Gastrocnemius medialis (tissue), 4 donors: ENCODE results near the gene PTPRCAP. TPM values are rescaled to one million over a fixed set of nuclear protein-coding genes. Genes with fewer than 3 reads are reported as not detected.
"Not testable (repeated sequence)": the region's sequence is repeated elsewhere in the genome, so short reads cannot be mapped to it uniquely, and the experiment has no call there.

ENCODE experiments used
- ATAC-seq, 2 donors: fragments of 150-250 bp; one replicate each; pipeline ENCODE4 v1.9.1; 2016
- DNase-seq, 2 donors: peaks; one replicate each; pipeline ENCODE4 v3.0.0-alpha.2; 2019
- H3K27ac ChIP-seq, 4 donors: fragments of 200-600 bp; sonication (generic); 1 replicate in 1 of 4; 2 replicates in 3 of 4; pipeline ENCODE4 v1.5.1; 2016 to 2018; ENCODE audit warnings: mild to moderate bottlenecking in 2 of 4, moderate library complexity in 1 of 4
- H3K27me3 ChIP-seq, 3 donors: fragments of 200-600 bp; sonication (generic) in 2 of 3; 1 replicate in 1 of 3; 2 replicates in 2 of 3; pipeline versions ENCODE4 v1.5.1 to v1.6.0; 2016 to 2019; ENCODE audit warnings: mild to moderate bottlenecking in 1 of 3, moderate library complexity in 1 of 3
- H3K36me3 ChIP-seq, 2 donors: fragments of 200-600 bp; sonication (generic) in 1 of 2; one replicate each; pipeline ENCODE4 v1.5.1; 2017 to 2018
- H3K4me1 ChIP-seq, 2 donors: fragments of 200-600 bp; sonication (generic) in 1 of 2; one replicate each; pipeline ENCODE4 v1.5.1; 2016 to 2017; ENCODE audit warnings: mild to moderate bottlenecking in 2 of 2
- H3K4me3 ChIP-seq, 4 donors: fragments of 200-600 bp; sonication (generic) in 3 of 4; 1 replicate in 1 of 4; 2 replicates in 3 of 4; pipeline ENCODE4 v1.5.1; 2016 to 2019; ENCODE audit warnings: mild to moderate bottlenecking in 2 of 4
- H3K9me3 ChIP-seq, 3 donors: fragments of 200-600 bp; sonication (generic) in 2 of 3; 1 replicate in 1 of 3; 2 replicates in 2 of 3; pipeline ENCODE4 v1.5.1; 2016 to 2019
- CTCF ChIP-seq, 5 experiments: fragments of 450-650 bp in 3 of 5; fragments of 200-600 bp in 2 of 5; sonication (generic) in 2 of 5; IDR thresholded peaks in 4 of 5; conservative IDR thresholded peaks in 1 of 5; 1 replicate in 4 of 5; 2 replicates in 1 of 5; pipeline ENCODE4 v1.5.1; 2016 to 2019; ENCODE audit warnings: antibody characterized with exemption in 5 of 5, mild to moderate bottlenecking in 3 of 5, moderate library complexity in 3 of 5
- POLR2A ChIP-seq, 2 donors: fragments of 450-650 bp; IDR thresholded peaks; one replicate each; pipeline ENCODE4 v1.6.1; 2017; ENCODE audit warnings: antibody characterized with exemption in 2 of 2, mild to moderate bottlenecking in 2 of 2, moderate library complexity in 2 of 2
- in situ Hi-C, 4 donors: fragments of 200-750 bp; cut with MboI; loops; one replicate each; pipeline versions ENCODE4 v1.15.0 to v1.8.0; 2017; ENCODE audit warnings: low sequenced_read_pairs in 4 of 4
- intact Hi-C: fragments of 100-400 bp; cut with DNase I; formaldehyde crosslinking; loops from one replicate; pipeline ENCODE4 v1.15.1; 2023; ENCODE audit warnings: low total_unique reads
- total RNA-seq, 4 donors: library from RNA; depleted of rRNA; stranded (reverse); fragments of >200 nt; gene quantifications; one replicate each; pipeline versions ENCODE4 v1.1.0 to v1.2.3, GENCODE V29; 2016

PTPRCAP gene
- total RNA-seq, 4 donors from 2014 or later, result 0.47 to 1.5 (median 1.3) TPM

- Histone ChIP-seq H3K27ac (peak overlapping the region; percentile 79 to 96 (median 88)), H3K4me3 (peak overlapping the region; percentile 86 to 98 (median 94)), H3K27me3 (no peaks in the 10 kb centered on the region), H3K4me1 (peaks cover 15 to 23% of the 10 kb centered on the region in 2 donors), H3K36me3 (no peaks in the 10 kb centered on the region), H3K9me3 (no peaks in the 10 kb centered on the region)
- no peak for ATAC-seq
- DNase-seq, result no peak
- intact Hi-C loops (loop anchor here (5.0 kb wide), 1 partner anchor 41 kb away; the partner anchor contains the start of gene RPS6KB2), in situ Hi-C loops (no loop called here)
- TF ChIP-seq POLR2A (IDR thresholded peaks at IDR 0.05), result no peak
- no peak for TF ChIP-seq CTCF (IDR thresholded peaks at IDR 0.05 in 4 of 5, conservative IDR thresholded peaks at IDR 0.05 in 1 of 5)
Observed at GRCh38 chr11:67468456-67468758, 30.9 kb upstream of the PTPRCAP start.

- Histone ChIP-seq H3K4me3 (peak overlapping the region; percentile 86 to 98 (median 94)), H3K9me3 (no peaks in the 10 kb centered on the region), H3K27me3 (no peaks in the 10 kb centered on the region), H3K4me1 (peaks cover 15 to 23% of the 10 kb centered on the region in 2 donors), H3K36me3 (no peaks in the 10 kb centered on the region), H3K27ac (peak overlapping the region; percentile 79 to 96 (median 88))
- intact Hi-C loops (loop anchor here (5.0 kb wide), 1 partner anchor 41 kb away; the partner anchor contains the start of gene RPS6KB2), in situ Hi-C loops (no loop called here)
- ATAC-seq (no peak), DNase-seq (no peak)
- TF ChIP-seq CTCF (IDR thresholded peaks at IDR 0.05 in 4 of 5, conservative IDR thresholded peaks at IDR 0.05 in 1 of 5) (no peak), POLR2A (IDR thresholded peaks at IDR 0.05) (no peak)
Observed at GRCh38 chr11:67468056-67468455, 30.6 kb upstream of the PTPRCAP start.

GRCh38 chr11:67466962-67467771 lies 29.7 kb upstream of the PTPRCAP start:
- in situ Hi-C loops (no loop called here), intact Hi-C loops (loop anchor here (5.0 kb wide), 1 partner anchor 40 kb away; the partner anchor contains the start of gene RPS6KB2)
- H3K4me3 ChIP-seq, result no peak overlapping the region
- H3K4me1 ChIP-seq, result peaks cover 15 to 23% of the 10 kb centered on the region in 2 donors
- DNase-seq (no peak), ATAC-seq (no peak)
- H3K36me3 ChIP-seq, result no peaks in the 10 kb centered on the region
- no peak overlapping the region for H3K27ac ChIP-seq
- no peaks in the 10 kb centered on the region for H3K27me3 ChIP-seq
- TF ChIP-seq CTCF (IDR thresholded peaks at IDR 0.05 in 4 of 5, conservative IDR thresholded peaks at IDR 0.05 in 1 of 5) (no peak), POLR2A (IDR thresholded peaks at IDR 0.05) (no peak)
- no peaks in the 10 kb centered on the region for H3K9me3 ChIP-seq

- ATAC-seq (no peak), DNase-seq (no peak)
- intact Hi-C loops, result loop anchor here (5.0 kb wide), 1 partner anchor 39 kb away; the partner anchor contains the start of gene RPS6KB2
- no peaks in the 10 kb centered on the region for H3K27me3 ChIP-seq
- H3K36me3 ChIP-seq, result no peaks in the 10 kb centered on the region
- in situ Hi-C loops, result no loop called here
- H3K9me3 ChIP-seq, result no peaks in the 10 kb centered on the region
- H3K4me1 ChIP-seq, result peaks cover 15 to 23% of the 10 kb centered on the region in 2 donors
- no peak overlapping the region for H3K4me3 ChIP-seq
- TF ChIP-seq POLR2A (IDR thresholded peaks at IDR 0.05) (no peak), CTCF (IDR thresholded peaks at IDR 0.05 in 4 of 5, conservative IDR thresholded peaks at IDR 0.05 in 1 of 5) (no peak)
- H3K27ac ChIP-seq, result no peak overlapping the region
Observed at GRCh38 chr11:67466367-67466766, 28.9 kb upstream of the PTPRCAP start.

- H3K27me3 ChIP-seq, H3K9me3 ChIP-seq, DNase-seq, ATAC-seq, in situ Hi-C loops, H3K36me3 ChIP-seq: not testable (repeated sequence)
- intact Hi-C loops, result loop anchor here (2.0 to 5.0 kb wide), 2 partner anchors 23 to 38 kb away; partner anchors contain the start of genes CORO1B and RPS6KB2
- Histone ChIP-seq H3K4me3 (peak overlapping the region in 2 of 4 donors; percentile 67), H3K27ac (peak overlapping the region in 3 of 4 donors; percentile 81 to 94 (median 85)), H3K4me1 (peaks cover 15 to 23% of the 10 kb centered on the region in 2 donors)
Observed at GRCh38 chr11:67465530-67465929, 28.0 kb upstream of the PTPRCAP start.
